SH-SY5Y (cell line): ENCODE results near the gene AKAP6.

ENCODE experiments used
- GATA2 ChIP-seq: IDR thresholded peaks from 2 replicates; pipeline ENCODE4 v1.6.1; 2011; ENCODE audit warnings: mild to moderate bottlenecking, low read depth, low read length
- GATA3 ChIP-seq: IDR thresholded peaks from 2 replicates; pipeline ENCODE4 v1.6.1; 2011; ENCODE audit warnings: low read depth, mild to moderate bottlenecking, low read length, moderate library complexity

GRCh38 chr14:32761381-32761968 lies 432.4 kb downstream of the AKAP6 start:
- TF ChIP-seq GATA2 (no peak), GATA3 (no peak)
